H9 (cell line): ENCODE measurements around the gene OR1K1. TPM values are rescaled to one million over a fixed set of nuclear protein-coding genes. Genes with fewer than 3 reads are reported as not detected.

ENCODE experiments used
- DNase-seq: peaks from one replicate; pipeline ENCODE4 v3.0.0-alpha.2; 2017
- H2AFZ ChIP-seq: one replicate; pipeline ENCODE4 v1.6.1; 2013; ENCODE audit warnings: mild to moderate bottlenecking, low read length, control low read depth, moderate library complexity
- H2AK5ac ChIP-seq: 2 replicates; pipeline ENCODE4 v1.6.1; 2013; ENCODE audit warnings: low read length, control low read depth, mixed read lengths; ENCODE audit not compliant: insufficient read length
- H2BK120ac ChIP-seq: one replicate; pipeline ENCODE4 v1.6.1; 2013; ENCODE audit warnings: low read depth, mild to moderate bottlenecking, low read length, control low read depth, inconsistent platforms; ENCODE audit not compliant: poor library complexity, severe bottlenecking
- H2BK12ac ChIP-seq: 2 replicates; pipeline ENCODE4 v1.6.1; 2013; ENCODE audit warnings: low read length, control low read depth, mixed read lengths, low read depth; ENCODE audit not compliant: insufficient read length
- H2BK15ac ChIP-seq: 2 replicates; pipeline ENCODE4 v1.6.1; 2013; ENCODE audit warnings: low read depth, low read length, control low read depth
- H2BK20ac ChIP-seq: one replicate; pipeline ENCODE4 v1.6.1; 2013; ENCODE audit warnings: low read depth, mild to moderate bottlenecking, low read length, control low read depth, inconsistent platforms; ENCODE audit not compliant: poor library complexity, severe bottlenecking
- H2BK5ac ChIP-seq: 2 replicates; pipeline ENCODE4 v1.6.1; 2013; ENCODE audit warnings: low read length, control low read depth, mixed read lengths; ENCODE audit not compliant: insufficient read length
- H3K14ac ChIP-seq: 2 replicates; pipeline ENCODE4 v1.6.1; 2013; ENCODE audit warnings: low read length, control low read depth; ENCODE audit not compliant: insufficient read depth
- H3K18ac ChIP-seq: 2 replicates; pipeline ENCODE4 v1.6.1; 2013; ENCODE audit warnings: low read depth, mild to moderate bottlenecking, mixed read lengths, low read length, control low read depth; ENCODE audit not compliant: insufficient read length
- H3K23ac ChIP-seq: 2 replicates; pipeline ENCODE4 v1.6.1; 2013; ENCODE audit warnings: low read length, control low read depth, mixed read lengths, low read depth; ENCODE audit not compliant: insufficient read length
- H3K23me2 ChIP-seq: 2 replicates; pipeline ENCODE4 v1.6.1; 2013; ENCODE audit warnings: low read depth, mild to moderate bottlenecking, mixed read lengths, low read length, control low read depth; ENCODE audit not compliant: insufficient read length, poor library complexity, severe bottlenecking
- H3K27ac ChIP-seq: 2 replicates; pipeline ENCODE4 v1.5.1; 2013; ENCODE audit warnings: low read length, control low read depth, mixed read lengths, low read depth; ENCODE audit not compliant: insufficient read length
- H3K27me3 ChIP-seq: 2 replicates; pipeline ENCODE4 v1.6.1; 2013; ENCODE audit warnings: low read length, control low read depth, inconsistent platforms; ENCODE audit not compliant: insufficient read depth
- H3K4ac ChIP-seq: 2 replicates; pipeline ENCODE4 v1.6.1; 2013; ENCODE audit warnings: low read depth, mild to moderate bottlenecking, control low read depth, inconsistent platforms, low read length, moderate library complexity
- H3K4me1 ChIP-seq: 2 replicates; pipeline ENCODE4 v1.6.1; 2013; ENCODE audit warnings: low read length, control low read depth, inconsistent platforms; ENCODE audit not compliant: insufficient read depth
- H3K4me2 ChIP-seq: 2 replicates; pipeline ENCODE4 v1.6.1; 2013; ENCODE audit warnings: low read length, control low read depth, mixed read lengths; ENCODE audit not compliant: insufficient read length, insufficient read depth
- H3K56ac ChIP-seq: 2 replicates; pipeline ENCODE4 v1.6.1; 2013; ENCODE audit warnings: low read depth, mild to moderate bottlenecking, mixed read lengths, low read length, control low read depth; ENCODE audit not compliant: insufficient read length
- H3K79me1 ChIP-seq: 2 replicates; pipeline ENCODE4 v1.6.1; 2013; ENCODE audit warnings: low read depth, mild to moderate bottlenecking, moderate library complexity, low read length, control low read depth, inconsistent platforms; ENCODE audit not compliant: insufficient read depth, poor library complexity, severe bottlenecking
- H3K79me2 ChIP-seq: 2 replicates; pipeline ENCODE4 v1.6.1; 2013; ENCODE audit warnings: low read length, control low read depth, inconsistent platforms; ENCODE audit not compliant: insufficient read depth
- H3K9ac ChIP-seq: 2 replicates; pipeline ENCODE4 v1.6.1; 2013; ENCODE audit warnings: low read length, control low read depth, mixed read lengths; ENCODE audit not compliant: insufficient read length; ENCODE audit errors: extremely low read depth
- H3K9me3 ChIP-seq: one replicate; pipeline ENCODE4 v1.6.1; 2013; ENCODE audit warnings: low read depth, low read length, inconsistent platforms; ENCODE audit not compliant: control insufficient read depth
- H3T11ph ChIP-seq: one replicate; pipeline ENCODE4 v1.6.1; 2013; ENCODE audit warnings: mild to moderate bottlenecking, low read length, control low read depth, inconsistent platforms
- H4K20me1 ChIP-seq: one replicate; pipeline ENCODE4 v1.6.1; 2013; ENCODE audit not compliant: control insufficient read depth, insufficient read length, insufficient read depth
- H4K5ac ChIP-seq: 2 replicates; pipeline ENCODE4 v1.6.1; 2013; ENCODE audit warnings: low read depth, mild to moderate bottlenecking, mixed read lengths, low read length, control low read depth; ENCODE audit not compliant: insufficient read length
- H4K8ac ChIP-seq: replicated peaks from 2 replicates; pipeline ENCODE4 v1.6.1; 2013; ENCODE audit warnings: low read length, control low read depth, mixed read lengths, low read depth; ENCODE audit not compliant: insufficient read length
- H4K91ac ChIP-seq: 2 replicates; pipeline ENCODE4 v1.6.1; 2013; ENCODE audit warnings: low read depth, mild to moderate bottlenecking, moderate library complexity, mixed read lengths, low read length, control low read depth; ENCODE audit not compliant: insufficient read length
- H3K27ac Mint-ChIP-seq, 3 experiments: 2 replicates in 2 of 3; 3 replicates in 1 of 3; pipeline ENCODE4 v1.8.0; 2020 to 2021; ENCODE audit warnings: mixed read lengths in 3 of 3, mild to moderate bottlenecking in 1 of 3, moderate library complexity in 1 of 3
- H3K27me3 Mint-ChIP-seq: 2 replicates; pipeline ENCODE4 v1.8.0; 2021; ENCODE audit warnings: low read depth, mild to moderate bottlenecking, moderate library complexity, mixed read lengths
- H3K36me3 Mint-ChIP-seq, 3 experiments: 2 replicates in 2 of 3; 3 replicates in 1 of 3; pipeline ENCODE4 v1.8.0; 2020 to 2021; ENCODE audit warnings: low read depth in 3 of 3, mixed read lengths in 3 of 3; ENCODE audit not compliant: insufficient read depth in 1 of 3
- H3K4me1 Mint-ChIP-seq, 2 experiments: 2 replicates each; pipeline ENCODE4 v1.8.0; 2020; ENCODE audit warnings: mixed read lengths in 2 of 2
- H3K4me3 Mint-ChIP-seq, 2 experiments: 2 replicates in 1 of 2; 3 replicates in 1 of 2; pipeline ENCODE4 v1.8.0; 2020 to 2021; ENCODE audit warnings: mild to moderate bottlenecking in 2 of 2, mixed read lengths in 2 of 2, moderate library complexity in 1 of 2
- H3K9me3 Mint-ChIP-seq, 2 experiments: 2 replicates in 1 of 2; 3 replicates in 1 of 2; pipeline ENCODE4 v1.8.0; 2020; ENCODE audit warnings: mild to moderate bottlenecking in 2 of 2, mixed read lengths in 2 of 2, moderate library complexity in 1 of 2
- whole genome bisulfite sequencing: extraction: QIAGEN DNeasy Blood & Tissue Kit; methylation state at CpG from one replicate; pipeline ENCODE4 v1.1.7; 2013; ENCODE audit warnings: missing lambda C conversion rate, low lambda C conversion rate, mixed read lengths; ENCODE audit not compliant: insufficient read length; ENCODE audit errors: extremely low coverage; 5-methylcytosine and 5-hydroxymethylcytosine counted together
- total RNA-seq: library from RNA; stranded (reverse); gene quantifications from 2 replicates; pipeline ENCODE4 v1.2.1, GENCODE V29; 2021
- TF ChIP-seq, protein P1 (sequence below): fragments of 200-600 bp; sonication (generic); conservative IDR thresholded peaks from 3 replicates; pipeline ENCODE4 v1.8.0; 2021; ENCODE audit warnings: antibody characterized with exemption, mild to moderate bottlenecking

Gene OR1K1
- total RNA-seq, 1 experiment from 2014 or later = not detected

DNA sequence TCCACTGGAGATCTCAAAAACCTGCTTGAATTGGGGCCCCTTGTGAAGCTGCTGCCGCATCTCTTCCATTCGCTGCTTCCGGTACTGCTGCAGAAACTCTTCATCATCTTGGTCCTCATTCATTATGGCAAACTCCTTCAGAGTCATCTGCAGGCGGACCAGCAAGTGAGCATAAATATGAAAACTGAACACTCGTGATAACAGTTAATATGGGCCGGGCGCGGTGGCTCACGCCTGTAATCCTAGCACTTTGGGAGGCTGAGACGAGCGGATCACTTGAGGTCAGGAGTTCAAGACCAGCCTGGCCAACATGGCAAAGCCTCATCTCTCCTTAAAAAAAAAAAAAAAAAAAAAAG, 20.5 kb downstream of the OR1K1 start:
- Mint-ChIP-seq H3K36me3 (peaks cover 21 to 56% (median 43%) of the 10 kb centered on the region in 3 experiments; a peak in 6 of 7 replicates), H3K27me3 (no peaks in the 10 kb centered on the region), H3K4me1 (no peaks in the 10 kb centered on the region), H3K27ac (no peak overlapping the region), H3K4me3 (no peak overlapping the region), H3K9me3 (no peaks in the 10 kb centered on the region)
- H3K18ac ChIP-seq = no peak overlapping the region
- H2BK15ac ChIP-seq = no peak overlapping the region
- WGBS = no CpG with 5 or more reads among the region's 11 CpGs
- no peaks in the 10 kb centered on the region for H4K20me1 ChIP-seq
- H3K4me1 ChIP-seq = no peaks in the 10 kb centered on the region
- H3K4ac ChIP-seq = no peak overlapping the region
- H2BK12ac ChIP-seq = no peak overlapping the region
- H4K5ac ChIP-seq = no peak overlapping the region
- H3K79me2 ChIP-seq = no peaks in the 10 kb centered on the region
- H2AK5ac ChIP-seq = no peak overlapping the region
- TF ChIP-seq, protein P1, sequence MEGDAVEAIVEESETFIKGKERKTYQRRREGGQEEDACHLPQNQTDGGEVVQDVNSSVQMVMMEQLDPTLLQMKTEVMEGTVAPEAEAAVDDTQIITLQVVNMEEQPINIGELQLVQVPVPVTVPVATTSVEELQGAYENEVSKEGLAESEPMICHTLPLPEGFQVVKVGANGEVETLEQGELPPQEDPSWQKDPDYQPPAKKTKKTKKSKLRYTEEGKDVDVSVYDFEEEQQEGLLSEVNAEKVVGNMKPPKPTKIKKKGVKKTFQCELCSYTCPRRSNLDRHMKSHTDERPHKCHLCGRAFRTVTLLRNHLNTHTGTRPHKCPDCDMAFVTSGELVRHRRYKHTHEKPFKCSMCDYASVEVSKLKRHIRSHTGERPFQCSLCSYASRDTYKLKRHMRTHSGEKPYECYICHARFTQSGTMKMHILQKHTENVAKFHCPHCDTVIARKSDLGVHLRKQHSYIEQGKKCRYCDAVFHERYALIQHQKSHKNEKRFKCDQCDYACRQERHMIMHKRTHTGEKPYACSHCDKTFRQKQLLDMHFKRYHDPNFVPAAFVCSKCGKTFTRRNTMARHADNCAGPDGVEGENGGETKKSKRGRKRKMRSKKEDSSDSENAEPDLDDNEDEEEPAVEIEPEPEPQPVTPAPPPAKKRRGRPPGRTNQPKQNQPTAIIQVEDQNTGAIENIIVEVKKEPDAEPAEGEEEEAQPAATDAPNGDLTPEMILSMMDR = no peak
- H3K79me1 ChIP-seq = peaks cover 5% of the 10 kb centered on the region
- H3K4me2 ChIP-seq = no peak overlapping the region
- H3K27me3 ChIP-seq = no peaks in the 10 kb centered on the region
- no peak overlapping the region for H2BK120ac ChIP-seq
- H3T11ph ChIP-seq = no peak overlapping the region
- H2AFZ ChIP-seq = no peak overlapping the region
- no peak overlapping the region for H3K14ac ChIP-seq
- H4K91ac ChIP-seq = no peak overlapping the region
- H2BK20ac ChIP-seq = no peak overlapping the region
- H3K9me3 ChIP-seq = no peaks in the 10 kb centered on the region
- H3K9ac ChIP-seq = no peak overlapping the region
- no peak overlapping the region for H3K23ac ChIP-seq
- no peak overlapping the region for H4K8ac ChIP-seq
- H3K23me2 ChIP-seq = no peaks in the 10 kb centered on the region
- DNase-seq = no peak
- no peak overlapping the region for H2BK5ac ChIP-seq
- H3K56ac ChIP-seq = no peak overlapping the region
- H3K27ac ChIP-seq = no peak overlapping the region
